WTC11 (cell line): ENCODE measurements around the gene ITGAE. TPM values are rescaled to one million over a fixed set of nuclear protein-coding genes. Genes with fewer than 3 reads are reported as not detected.

ENCODE experiments used
- ATAC-seq: fragments of 200-7000 bp; cut with Tn5 transposase; 2 replicates; pipeline ENCODE4 v1.10.0; 2021; ENCODE audit warnings: mild to moderate bottlenecking, moderate library complexity
- CTCF ChIA-PET: fragments of 300-600 bp; sonication (Branson Sonifier 250); formaldehyde crosslinking; loops from one replicate; lab custom pipeline; 2021; ENCODE audit warnings: antibody characterized with exemption; lab: Charles Lee
- POLR2A ChIA-PET: fragments of 350-600 bp; sonication (Branson Sonifier 250); formaldehyde crosslinking; loops from one replicate; lab custom pipeline; 2021; ENCODE audit warnings: antibody characterized with exemption; lab: Charles Lee
- DNase-seq: peaks from one replicate; pipeline ENCODE4 v3.0.0; 2021; ENCODE audit warnings: low spot score
- H3K27ac Mint-ChIP-seq: 2 replicates; pipeline ENCODE4 v1.8.0; 2021; ENCODE audit warnings: mixed read lengths
- H3K27me3 Mint-ChIP-seq: 2 replicates; pipeline ENCODE4 v1.8.0; 2021; ENCODE audit warnings: low read depth, mild to moderate bottlenecking, moderate library complexity, mixed read lengths
- H3K36me3 Mint-ChIP-seq: 2 replicates; pipeline ENCODE4 v1.8.0; 2021; ENCODE audit warnings: mixed read lengths
- H3K4me1 Mint-ChIP-seq: 2 replicates; pipeline ENCODE4 v1.8.0; 2022; ENCODE audit warnings: mixed read lengths
- H3K4me3 Mint-ChIP-seq: 2 replicates; pipeline ENCODE4 v1.8.0; 2021; ENCODE audit warnings: mild to moderate bottlenecking, moderate library complexity, mixed read lengths
- H3K9me3 Mint-ChIP-seq: 2 replicates; pipeline ENCODE4 v1.8.0; 2021; ENCODE audit warnings: mixed read lengths
- AR ChIP-seq: fragments of 250-450 bp; sonication (Bioruptor Pico); IDR thresholded peaks from 2 replicates; pipeline ENCODE4 v1.9.0; 2021; ENCODE audit warnings: mild to moderate bottlenecking
- CBFB ChIP-seq: sonication (generic); formaldehyde crosslinking; IDR thresholded peaks from 2 replicates; pipeline ENCODE4 v1.8.1; 2022; ENCODE audit warnings: mild to moderate bottlenecking, low read depth, missing genetic modification reagents
- E2F1 ChIP-seq: sonication (generic); formaldehyde crosslinking; IDR thresholded peaks from 2 replicates; pipeline ENCODE4 v1.8.0; 2022; ENCODE audit warnings: mild to moderate bottlenecking, missing genetic modification reagents
- FOXP1 ChIP-seq: sonication (generic); formaldehyde crosslinking; IDR thresholded peaks from 2 replicates; pipeline ENCODE4 v1.8.0; 2022; ENCODE audit warnings: missing genetic modification reagents, mild to moderate bottlenecking, moderate library complexity, borderline replicate concordance
- GABPB1 ChIP-seq: sonication (generic); formaldehyde crosslinking; IDR thresholded peaks from 2 replicates; pipeline ENCODE4 v1.8.1; 2023; ENCODE audit warnings: mild to moderate bottlenecking, missing genetic modification reagents
- GRHL2 ChIP-seq: fragments of 250-450 bp; sonication (Bioruptor Pico); IDR thresholded peaks from 2 replicates; pipeline ENCODE4 v1.8.0; 2022; ENCODE audit warnings: mild to moderate bottlenecking, moderate library complexity; ENCODE audit not compliant: insufficient replicate concordance, severe bottlenecking
- MAX ChIP-seq: sonication (generic); formaldehyde crosslinking; IDR thresholded peaks from 2 replicates; pipeline ENCODE4 v1.8.0; 2022; ENCODE audit warnings: mild to moderate bottlenecking, missing genetic modification reagents
- MLX ChIP-seq: sonication (generic); formaldehyde crosslinking; IDR thresholded peaks from 2 replicates; pipeline ENCODE4 v1.8.1; 2023; ENCODE audit warnings: mild to moderate bottlenecking, missing genetic modification reagents, moderate library complexity
- NFE2L1 ChIP-seq: sonication (generic); formaldehyde crosslinking; IDR thresholded peaks from 2 replicates; pipeline ENCODE4 v1.8.1; 2023; ENCODE audit warnings: missing genetic modification reagents
- NR1H2 ChIP-seq: sonication (generic); formaldehyde crosslinking; IDR thresholded peaks from 2 replicates; pipeline ENCODE4 v1.9.0; 2021; ENCODE audit warnings: mild to moderate bottlenecking, moderate library complexity, missing genetic modification reagents
- OVOL2 ChIP-seq: fragments of 250-450 bp; sonication (Bioruptor Pico); IDR thresholded peaks from 2 replicates; pipeline ENCODE4 v1.9.0; 2021; ENCODE audit warnings: mild to moderate bottlenecking, borderline replicate concordance
- PREB ChIP-seq: sonication (generic); formaldehyde crosslinking; IDR thresholded peaks from 2 replicates; pipeline ENCODE4 v1.8.1; 2022; ENCODE audit warnings: mild to moderate bottlenecking, missing genetic modification reagents, moderate library complexity, borderline replicate concordance
- ZNF281 ChIP-seq: sonication (generic); formaldehyde crosslinking; IDR thresholded peaks from 2 replicates; pipeline ENCODE4 v1.8.0; 2023; ENCODE audit warnings: mild to moderate bottlenecking, missing genetic modification reagents
- ZNF532 ChIP-seq: fragments of 250-450 bp; sonication (Bioruptor Pico); IDR thresholded peaks from 2 replicates; pipeline ENCODE4 v1.9.0; 2021; ENCODE audit warnings: mild to moderate bottlenecking, borderline replicate concordance
- total RNA-seq: library from RNA; stranded (reverse); gene quantifications from 3 replicates; pipeline ENCODE4 v1.2.3, GENCODE V29; 2021

ITGAE gene
- total RNA-seq, 1 experiment from 2014 or later: 19.5 TPM

GRCh38 chr17:3799181-3799945 lies 1.6 kb downstream of the ITGAE start:
- H3K4me1 Mint-ChIP-seq: 0 out of 2 replicates have a peak, but pooled peaks cover 4% of the 10 kb centered on the region
- 0 out of 2 replicates have a peak, but pooled peaks cover 2% of the 10 kb centered on the region for H3K36me3 Mint-ChIP-seq
- ATAC-seq: peak; percentile 33
- H3K27me3 Mint-ChIP-seq: no peaks in the 10 kb centered on the region
- ChIA-PET CTCF (interaction anchor here (1.0 to 3.3 kb wide), 5 partner anchors 27 to 67 kb away, joined by 3 to 76 read pairs (median 4); partner anchors contain the start of gene NCBP3), POLR2A (no interaction called here)
- H3K27ac Mint-ChIP-seq: peak overlapping the region; percentile 10; the same call in 1 of the 2 replicates
- no peaks in the 10 kb centered on the region for H3K9me3 Mint-ChIP-seq
- no peak overlapping the region for H3K4me3 Mint-ChIP-seq
- TF ChIP-seq PREB (no peak), MLX (no peak), ZNF532 (CRISPR knock-in tag) (no peak), NFE2L1 (CRISPR knock-in tag) (no peak), GABPB1 (CRISPR knock-in tag) (no peak), E2F1 (no peak), ZNF281 (no peak), CBFB (CRISPR knock-in tag) (no peak)
- TF ChIP-seq, all 79 proteins: peak for 0
- DNase-seq: no peak

- H3K27me3 Mint-ChIP-seq: no peaks in the 10 kb centered on the region
- H3K36me3 Mint-ChIP-seq: no peaks in the 10 kb centered on the region
- H3K9me3 Mint-ChIP-seq: no peaks in the 10 kb centered on the region
- DNase-seq (no peak), ATAC-seq (no peak)
- CTCF ChIA-PET: interaction anchor here (1.0 to 3.8 kb wide), 6 partner anchors 26 to 67 kb away, joined by 3 to 76 read pairs (median 6); partner anchors contain the start of gene NCBP3
- 0 out of 2 replicates have a peak, but pooled peaks cover 4% of the 10 kb centered on the region for H3K4me1 Mint-ChIP-seq
- POLR2A ChIA-PET: no interaction called here
- no peak overlapping the region for H3K4me3 Mint-ChIP-seq
- H3K27ac Mint-ChIP-seq: no peak overlapping the region
- no peak for TF ChIP-seq OVOL2
- TF ChIP-seq MAX: no peak
- TF ChIP-seq NR1H2 (CRISPR knock-in tag): no peak
- no peak for TF ChIP-seq FOXP1 (CRISPR knock-in tag)
- no peak for TF ChIP-seq AR
- no peak for TF ChIP-seq GRHL2
Measured at GRCh38 chr17:3798273-3799180, 2.5 kb downstream of the ITGAE start.
